ENCODE results near the gene ACTMAP.

ACTMAP gene

GRCh38 chr19:40692212-40692551 lies 58.1 kb downstream of the ACTMAP start:
- DNase-seq, result no peak

DNA sequence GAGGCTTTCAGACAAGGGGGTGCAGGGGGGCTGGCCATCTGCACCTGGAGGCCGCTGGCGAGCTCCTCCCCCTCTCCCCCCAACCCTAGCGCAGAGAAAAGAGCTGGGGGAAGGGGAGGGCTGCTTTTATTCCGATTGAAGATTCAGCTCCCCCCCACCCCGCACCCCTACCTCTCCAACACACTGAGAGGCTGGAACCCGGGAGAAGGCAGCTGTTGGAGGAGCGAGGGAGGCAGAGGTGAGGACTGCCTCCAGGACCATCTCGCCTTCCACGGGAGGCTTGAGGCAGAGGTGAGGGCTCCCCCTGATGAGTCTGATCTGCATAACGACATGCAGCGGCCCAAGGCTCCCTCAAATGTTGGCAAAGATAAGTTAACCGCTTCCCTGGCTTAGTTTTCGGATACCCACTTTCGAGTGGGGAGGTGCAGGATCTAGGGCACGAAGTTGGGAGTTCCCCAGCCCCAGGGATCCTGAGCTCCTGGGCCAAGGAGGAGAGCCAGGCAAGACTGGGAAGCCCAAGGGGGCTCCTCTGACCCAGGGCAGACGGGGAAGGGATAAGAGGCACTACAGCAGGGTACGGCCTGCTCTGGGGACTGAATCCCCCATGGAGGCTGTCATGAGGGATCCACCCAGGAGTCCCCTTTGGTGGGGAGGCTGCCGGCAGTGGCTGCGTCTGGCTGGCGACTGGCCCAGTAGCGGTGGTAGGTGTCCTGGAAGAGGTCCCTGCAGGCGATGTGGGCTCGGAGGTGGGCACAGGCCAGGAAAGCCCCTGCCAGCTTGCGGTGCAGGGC lies 58.7 kb downstream of the ACTMAP start:
- peak; percentile 96 for DNase-seq
